ENCODE data around the gene CLCF1. TPM values are rescaled to one million over a fixed set of nuclear protein-coding genes. Genes with fewer than 3 reads are reported as not detected.

The CLCF1 gene
- polyA plus RNA-seq, 1 of the 3 experiments (the other 2 are of a cell fraction) = 27.0 TPM

DNA sequence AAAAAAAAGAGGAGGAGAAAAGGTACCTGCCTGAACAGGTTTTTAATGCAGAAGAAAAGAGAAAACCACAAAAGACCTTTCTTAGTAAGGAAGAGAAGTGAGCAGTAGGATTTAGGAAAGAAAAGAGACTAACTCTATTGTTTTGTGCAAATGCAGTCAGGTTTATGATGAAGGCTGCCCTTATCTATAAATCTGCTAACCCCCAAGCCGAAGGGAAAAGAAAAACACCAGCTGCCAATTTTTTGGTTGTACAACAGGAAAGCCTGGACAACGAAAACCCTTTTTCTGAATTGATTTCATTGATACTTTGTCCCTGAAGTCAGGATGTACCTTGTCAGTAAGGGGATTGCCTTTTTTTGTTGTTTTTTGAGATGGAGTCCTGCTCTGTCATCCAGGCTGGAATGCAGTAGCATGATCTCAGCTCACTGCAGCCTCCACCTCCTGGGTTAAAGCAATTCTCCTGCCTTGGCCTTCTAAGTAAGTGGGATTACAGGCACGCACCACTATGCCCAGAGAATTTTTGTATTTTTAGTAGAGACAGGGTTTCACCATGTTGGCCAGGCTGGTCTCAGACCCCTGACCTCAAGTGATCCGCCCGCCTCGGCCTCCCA, 41.2 kb downstream of the CLCF1 start:
- H3K9me2 ChIP-seq = no peaks in the 10 kb centered on the region
- ChIA-PET POLR2A (no interaction called here), CTCF (interaction anchor here (1.2 to 8.2 kb wide), 3 partner anchors 14 to 70 kb away, joined by 4 to 66 read pairs (median 4); no protein-coding TSS in a partner anchor)
- no peak overlapping the region for H3K27ac ChIP-seq (ENCODE audit: low read depth in 2 of 2, low read length in 1 of 2)
- H3K9ac ChIP-seq = no peak overlapping the region
- H3K27me3 ChIP-seq (ENCODE audit: insufficient read depth) = no peaks in the 10 kb centered on the region
- no peak overlapping the region for H2AFZ ChIP-seq (ENCODE audit: low read depth)
- H4K20me1 ChIP-seq (ENCODE audit: insufficient read depth) = no peaks in the 10 kb centered on the region
- peaks cover 2% of the 10 kb centered on the region for H3F3A ChIP-seq (replicated peaks; ENCODE audit: insufficient read depth)
- TF ChIP-seq SMC3 (IDR thresholded peaks at IDR 0.05; ENCODE audit: low read depth, low read length) = no peak
- no peak overlapping the region for H3K4me2 ChIP-seq
- WGBS (ENCODE audit: low lambda C conversion rate) = 90% methylated on average over 6 of the region's 6 CpGs
- H3K79me2 ChIP-seq (ENCODE audit: insufficient read depth) = no peaks in the 10 kb centered on the region
- H3K4me1 ChIP-seq (ENCODE audit: control insufficient read depth in 1 of 2, insufficient read depth in 2 of 2, low read depth in 1 of 2, low read length in 1 of 2) = no peaks in the 10 kb centered on the region
- no peaks in the 10 kb centered on the region for H3K9me3 ChIP-seq
- no peaks in the 10 kb centered on the region for H3K36me3 ChIP-seq (replicated peaks in 1 of 2; ENCODE audit: control insufficient read depth in 1 of 2, insufficient read depth in 2 of 2, low read length in 1 of 2)
- no peak overlapping the region for H3K4me3 ChIP-seq (ENCODE audit: low read depth in 2 of 2, low read length in 1 of 2)
- DNase-seq = no peak

DNA sequence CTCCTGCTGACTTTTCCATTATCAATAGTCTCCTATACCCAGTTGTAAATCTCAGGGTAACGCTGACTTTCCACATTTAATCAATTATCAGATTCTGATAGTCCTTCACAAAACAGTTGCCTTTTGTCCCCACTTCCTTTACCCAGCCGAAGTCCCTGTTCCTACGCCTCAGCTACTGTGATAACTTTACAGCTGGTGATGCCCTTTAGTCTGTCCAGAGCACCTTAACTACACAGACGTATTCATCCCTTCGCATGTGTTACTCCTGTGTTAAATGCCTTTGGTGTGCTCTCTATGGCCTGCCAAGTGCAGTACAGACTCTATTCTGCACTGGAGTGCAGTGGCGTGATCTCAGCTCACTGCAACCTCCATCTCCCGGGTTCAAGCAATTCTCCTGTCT, 49.9 kb downstream of the CLCF1 start:
- Histone ChIP-seq H3K36me3 (replicated peaks in 1 of 2; ENCODE audit: control insufficient read depth in 1 of 2, insufficient read depth in 2 of 2, low read length in 1 of 2) (no peaks in the 10 kb centered on the region), H3F3A (replicated peaks; ENCODE audit: insufficient read depth) (peaks cover 16% of the 10 kb centered on the region), H3K27me3 (ENCODE audit: insufficient read depth) (no peaks in the 10 kb centered on the region), H2AFZ (ENCODE audit: low read depth) (no peak overlapping the region), H3K4me2 (no peak overlapping the region), H3K9me3 (no peaks in the 10 kb centered on the region), H3K9me2 (no peaks in the 10 kb centered on the region), H3K4me3 (ENCODE audit: low read depth in 2 of 2, low read length in 1 of 2) (no peak overlapping the region), H3K79me2 (ENCODE audit: insufficient read depth) (0 out of 2 replicates have a peak, but pooled peaks cover 4% of the 10 kb centered on the region), H3K9ac (no peak overlapping the region), H3K4me1 (ENCODE audit: control insufficient read depth in 1 of 2, insufficient read depth in 2 of 2, low read depth in 1 of 2, low read length in 1 of 2) (peaks cover 4 to 5% of the 10 kb centered on the region in 2 experiments; a peak in 1 of 4 replicates), H4K20me1 (ENCODE audit: insufficient read depth) (no peaks in the 10 kb centered on the region), H3K27ac (ENCODE audit: low read depth in 2 of 2, low read length in 1 of 2) (no peak overlapping the region)
- no peak for DNase-seq
- POLR2A ChIA-PET = no interaction called here
- TF ChIP-seq GATA2 (CRISPR knock-in tag; IDR thresholded peaks at IDR 0.05) (no peak), RCOR1 (IDR thresholded peaks at IDR 0.05; ENCODE audit: low read length) (no peak), ELF1 (IDR thresholded peaks at IDR 0.05) (no peak), RXRA (IDR thresholded peaks at IDR 0.05; ENCODE audit: borderline replicate concordance, low read depth) (no peak), EP300 (IDR thresholded peaks at IDR 0.05; ENCODE audit: borderline replicate concordance in 1 of 2, low read depth in 1 of 2, low read length in 1 of 2) (no peak), CTCF (IDR thresholded peaks at IDR 0.05) (no peak), ZBTB33 (IDR thresholded peaks at IDR 0.05; ENCODE audit: borderline replicate concordance, low read depth) (no peak), MXI1 (IDR thresholded peaks at IDR 0.05; ENCODE audit: low read depth, low read length) (no peak), YY1 (IDR thresholded peaks at IDR 0.05; ENCODE audit: low read depth) (no peak), FOXJ3 (CRISPR knock-in tag; IDR thresholded peaks at IDR 0.05) (no peak), RAD21 (IDR thresholded peaks at IDR 0.05; ENCODE audit: low read length) (no peak), TEAD4 (IDR thresholded peaks at IDR 0.05; ENCODE audit: borderline replicate concordance, insufficient read depth) (no peak), EZH2phosphoT487 (IDR thresholded peaks at IDR 0.05; ENCODE audit: borderline replicate concordance, low read depth) (no peak), NRF1 (IDR thresholded peaks at IDR 0.05; ENCODE audit: low read depth, low read length) (no peak), CHD2 (IDR thresholded peaks at IDR 0.05; ENCODE audit: low read length, partially characterized antibody) (no peak), MAX (IDR thresholded peaks at IDR 0.05; ENCODE audit: low read depth) (no peak), MEF2A (IDR thresholded peaks at IDR 0.05; ENCODE audit: borderline replicate concordance, low read depth) (no peak), SIN3A (IDR thresholded peaks at IDR 0.05; ENCODE audit: borderline replicate concordance, low read depth, low read length) (no peak), FOSL2 (IDR thresholded peaks at IDR 0.05; ENCODE audit: borderline replicate concordance, low read depth) (no peak)
- TF ChIP-seq, protein P1, sequence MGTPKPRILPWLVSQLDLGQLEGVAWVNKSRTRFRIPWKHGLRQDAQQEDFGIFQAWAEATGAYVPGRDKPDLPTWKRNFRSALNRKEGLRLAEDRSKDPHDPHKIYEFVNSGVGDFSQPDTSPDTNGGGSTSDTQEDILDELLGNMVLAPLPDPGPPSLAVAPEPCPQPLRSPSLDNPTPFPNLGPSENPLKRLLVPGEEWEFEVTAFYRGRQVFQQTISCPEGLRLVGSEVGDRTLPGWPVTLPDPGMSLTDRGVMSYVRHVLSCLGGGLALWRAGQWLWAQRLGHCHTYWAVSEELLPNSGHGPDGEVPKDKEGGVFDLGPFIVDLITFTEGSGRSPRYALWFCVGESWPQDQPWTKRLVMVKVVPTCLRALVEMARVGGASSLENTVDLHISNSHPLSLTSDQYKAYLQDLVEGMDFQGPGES (IDR thresholded peaks at IDR 0.05; ENCODE audit: low read depth, low read length) = no peak
- CTCF ChIA-PET = interaction anchor here (0.9 to 12.0 kb wide), 5 partner anchors 8 to 58 kb away, joined by 3 to 274 read pairs (median 19); partner anchors contain the start of gene GRK2
- 95% methylated on average over 7 of the region's 7 CpGs for WGBS (ENCODE audit: low lambda C conversion rate)
